Measurements from ENCODE around the gene TAF1L.
"Not testable (repeated sequence)": the region's sequence is repeated elsewhere in the genome, so short reads cannot be mapped to it uniquely, and the experiment has no call there.

The TAF1L gene

GRCh38 chr9:32635362-32635761, at the start of gene TAF1L:
TSS of gene TAF1L (minus strand) at chr9:32635669. CDS start at chr9:32635579, 90 bp downstream.
- no peak for DNase-seq

DNA sequence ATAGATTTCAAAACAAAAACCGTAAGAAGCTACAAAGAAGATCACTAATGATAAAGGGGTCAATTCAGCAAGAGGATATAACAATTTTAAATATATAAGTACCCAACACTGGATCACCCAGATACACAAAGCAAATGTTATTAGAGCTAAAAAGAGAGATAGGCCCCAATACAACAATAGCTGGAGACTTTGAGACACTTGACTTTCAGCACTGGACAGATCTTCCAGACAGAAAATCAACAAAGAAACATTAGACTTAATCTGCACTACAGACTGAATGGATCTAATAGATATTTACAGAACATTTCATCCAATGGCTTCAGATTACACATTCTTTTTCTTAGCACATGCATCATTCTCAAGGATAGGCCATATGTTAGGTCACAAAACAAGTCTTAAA, 46.3 kb upstream of the TAF1L start:
- no peak for DNase-seq

DNA sequence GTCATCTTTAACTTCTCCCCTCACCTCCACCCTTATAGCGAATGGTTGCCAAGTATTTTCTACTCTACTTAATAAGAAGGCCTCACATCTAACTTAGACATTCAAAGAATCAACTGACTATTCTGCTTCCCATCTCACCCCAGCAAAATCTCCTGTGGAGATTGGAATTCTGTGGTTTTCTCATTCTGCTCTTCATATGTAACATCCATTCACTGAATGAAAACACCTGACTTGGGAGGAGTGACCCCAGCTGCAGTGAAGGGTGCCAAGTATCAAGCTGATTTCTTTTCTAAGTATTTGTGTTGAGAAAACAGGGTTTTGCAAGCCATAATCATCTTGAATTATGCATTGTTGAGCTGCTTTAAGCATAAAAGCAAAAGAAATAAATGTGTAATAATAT, 42.5 kb upstream of the TAF1L start:
- no peak for DNase-seq

DNA sequence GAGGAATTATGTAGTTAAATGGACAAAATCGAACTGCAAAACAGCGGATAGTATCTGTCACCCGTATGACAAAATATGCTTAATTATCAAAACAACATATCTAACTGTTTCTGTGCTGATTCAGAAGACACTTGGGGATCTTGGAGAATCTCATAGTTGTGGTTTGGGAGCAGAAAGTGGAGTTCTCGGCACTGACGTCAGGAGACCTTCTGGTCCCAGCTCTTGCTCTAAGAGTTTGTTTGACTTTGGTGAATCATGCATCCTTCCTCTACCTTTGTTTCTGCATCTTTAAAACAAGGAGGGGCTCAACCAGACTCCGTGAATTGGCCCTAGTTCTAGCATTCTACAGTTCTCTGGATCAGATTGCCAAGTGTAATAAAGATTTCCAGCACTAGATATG, 37.0 kb upstream of the TAF1L start:
- no peak for DNase-seq

GRCh38 chr9:32671333-32671732, 35.9 kb upstream of the TAF1L start:
- DNase-seq = no peak

DNA sequence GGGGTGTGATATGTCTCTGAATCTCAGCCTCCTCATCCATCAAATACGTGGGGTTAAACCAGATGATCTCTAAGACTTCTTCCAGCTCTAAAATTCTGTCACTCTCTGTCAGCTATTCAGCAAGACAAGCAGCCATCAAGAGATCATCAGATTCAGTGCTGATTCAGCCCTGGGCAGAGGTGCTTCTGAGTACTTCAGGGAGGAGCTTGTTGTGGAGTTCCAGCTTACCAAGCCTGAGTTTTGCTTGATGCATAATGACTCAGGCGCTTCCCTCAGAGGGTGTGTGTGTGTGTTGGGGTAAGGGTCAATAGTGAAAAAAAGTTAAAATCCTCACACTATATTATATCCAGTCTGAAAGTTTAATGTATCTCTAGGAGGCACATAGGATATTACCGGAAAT, 29.6 kb upstream of the TAF1L start:
- DNase-seq = no peak

GRCh38 chr9:32663741-32664140, 28.3 kb upstream of the TAF1L start:
- DNase-seq = no peak

DNA sequence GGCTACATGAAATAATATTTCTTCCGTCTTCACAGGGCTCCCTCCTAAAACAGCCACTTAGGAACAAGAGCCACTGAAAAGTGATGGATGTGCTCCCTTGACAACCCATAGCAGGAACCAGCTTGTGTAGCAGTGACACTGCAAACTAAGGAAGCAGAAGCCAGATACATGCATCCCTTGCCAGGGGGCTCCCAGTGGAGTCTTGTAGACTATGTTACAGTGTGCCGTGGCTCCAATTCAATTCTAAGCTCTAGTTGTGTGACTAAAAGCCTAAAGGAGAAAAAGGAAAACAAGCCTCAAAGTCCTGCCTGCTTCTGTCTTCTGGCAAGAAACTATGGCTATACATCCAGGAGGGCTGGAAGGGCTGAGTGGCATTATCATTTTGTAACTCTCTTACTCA, 12.2 kb upstream of the TAF1L start:
- no peak for DNase-seq

- DNase-seq = no peak
Measured at GRCh38 chr9:32644698-32645097, 9.2 kb upstream of the TAF1L start.

GRCh38 chr9:32633151-32633550, 2.3 kb downstream of the TAF1L start:
- not testable (repeated sequence) for DNase-seq

- no peak for DNase-seq
Measured at GRCh38 chr9:32631991-32632390, 3.5 kb downstream of the TAF1L start.

DNA sequence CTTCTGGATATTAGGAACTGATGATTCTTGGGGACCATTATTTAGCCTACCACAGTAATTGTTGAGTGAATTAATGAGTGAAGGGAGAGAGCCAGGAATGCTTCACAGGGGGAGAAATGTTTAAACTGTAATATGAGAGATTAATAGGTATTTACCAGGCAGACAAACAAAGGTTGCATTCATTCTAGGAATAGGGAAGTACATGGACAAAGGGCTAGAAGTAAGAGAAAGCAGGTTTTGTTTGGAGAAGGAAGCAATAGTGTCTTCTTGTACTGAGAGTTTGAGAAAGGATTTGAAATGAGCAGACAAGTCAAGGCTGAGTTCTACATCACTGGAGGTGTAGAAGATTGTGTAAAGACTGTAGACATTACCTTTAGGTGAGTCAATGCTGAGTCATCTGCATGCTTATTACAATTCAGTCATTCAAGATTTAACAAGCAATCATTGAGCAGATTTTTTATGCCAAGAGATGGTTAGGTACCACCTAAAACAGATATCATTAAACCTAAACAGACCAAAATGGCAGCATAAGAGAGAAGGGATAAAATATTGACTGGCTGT, 8.0 kb downstream of the TAF1L start:
- DNase-seq = no peak

- no peak for DNase-seq
Measured at GRCh38 chr9:32625320-32625719, 10.1 kb downstream of the TAF1L start.

GRCh38 chr9:32622948-32623347, 12.5 kb downstream of the TAF1L start:
- DNase-seq = no peak

- DNase-seq = no peak
Measured at GRCh38 chr9:32618261-32618660, 17.2 kb downstream of the TAF1L start.

GRCh38 chr9:32606811-32607210, 28.7 kb downstream of the TAF1L start:
- no peak for DNase-seq

- DNase-seq = no peak
Measured at GRCh38 chr9:32603914-32604852, 31.3 kb downstream of the TAF1L start.

DNA sequence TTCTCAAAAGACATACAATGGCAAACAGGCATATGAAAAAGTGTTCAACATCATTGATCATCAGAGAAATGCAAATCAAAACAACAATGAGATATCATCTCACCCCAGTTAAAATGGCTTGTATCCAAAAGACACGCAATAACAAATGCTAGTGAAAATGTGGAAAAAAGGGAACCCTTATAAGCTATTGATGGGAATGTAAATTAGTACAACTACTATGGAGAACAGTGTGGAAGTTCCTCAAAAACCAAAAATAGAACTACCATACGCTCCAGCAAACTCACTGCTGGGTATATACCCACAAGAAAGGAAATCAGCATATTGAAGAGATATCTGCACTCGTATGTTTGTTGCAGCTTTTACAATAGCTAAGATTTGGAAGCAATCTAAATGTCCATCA, 36.4 kb downstream of the TAF1L start:
- not testable (repeated sequence) for DNase-seq

DNA sequence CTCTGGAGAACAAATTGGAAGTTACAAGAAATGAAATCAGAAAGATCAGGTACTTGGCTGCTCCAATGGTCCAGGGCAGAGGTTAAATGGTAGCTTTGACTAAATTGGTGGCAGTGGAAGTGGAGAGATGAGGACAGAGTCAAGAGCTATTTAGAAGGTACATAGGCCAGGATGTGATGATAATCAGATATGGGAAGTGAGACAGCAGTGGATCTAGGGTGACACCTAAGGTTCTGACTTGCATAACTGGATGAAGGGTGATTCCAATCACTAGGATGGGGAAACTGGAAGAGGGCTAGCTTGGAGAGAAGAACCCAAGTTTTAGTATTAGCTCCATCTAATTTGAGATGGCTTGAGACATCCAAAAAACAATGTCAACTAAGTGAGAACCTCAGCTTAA, 38.5 kb downstream of the TAF1L start:
- no peak for DNase-seq

- no peak for DNase-seq
Measured at GRCh38 chr9:32596096-32596865, 39.2 kb downstream of the TAF1L start.

DNA sequence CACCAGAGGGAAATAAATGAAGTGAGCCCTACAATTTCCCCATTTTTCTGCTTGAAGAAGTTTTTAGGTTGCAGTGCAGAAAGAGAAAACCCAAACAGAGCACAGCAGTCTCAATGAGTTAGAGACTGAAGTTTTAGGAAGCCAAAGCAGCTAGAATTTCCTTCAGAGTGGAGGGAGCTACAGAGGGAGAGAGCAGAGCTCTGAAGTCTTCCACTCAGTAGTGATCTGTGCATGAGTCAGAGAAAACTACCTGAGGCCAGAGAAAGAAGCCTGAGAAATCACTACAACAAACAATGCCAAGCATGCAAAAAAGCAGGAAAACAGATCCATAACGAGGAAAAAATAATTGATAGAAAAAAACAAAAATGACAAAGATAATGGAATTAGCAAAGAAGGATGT, 44.6 kb downstream of the TAF1L start:
- no peak for DNase-seq

- DNase-seq = no peak
Measured at GRCh38 chr9:32590476-32590875, 45.0 kb downstream of the TAF1L start.

DNA sequence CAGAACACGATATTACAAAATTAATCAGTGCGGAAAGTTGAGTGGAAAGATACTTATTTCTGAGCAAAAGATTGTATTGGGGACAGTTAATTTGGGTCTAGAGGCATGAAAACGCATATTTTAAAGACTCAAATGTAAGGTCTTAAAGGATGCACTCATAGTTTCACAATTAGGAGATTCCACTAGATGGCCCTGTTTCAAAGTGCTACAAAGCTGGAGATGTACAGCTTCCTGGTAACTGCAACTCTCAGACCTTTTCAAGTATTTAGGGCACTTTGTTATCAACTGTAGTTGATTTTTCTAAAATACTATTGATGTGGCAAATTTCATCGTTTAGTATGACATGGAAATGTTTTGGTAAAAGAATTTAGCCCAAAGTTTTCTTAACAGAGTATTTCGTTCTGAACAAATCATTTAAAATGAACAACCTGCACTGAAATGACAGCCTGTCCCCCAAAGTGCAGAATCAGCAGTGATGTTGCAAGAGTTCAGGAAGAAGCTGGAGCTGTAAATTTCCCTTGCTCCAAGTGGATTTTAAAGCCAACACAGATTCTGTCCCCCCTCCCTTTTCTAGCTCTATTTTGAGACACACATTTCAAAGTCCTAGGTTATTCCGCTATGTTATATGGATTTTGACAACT, 46.3 kb downstream of the TAF1L start:
- DNase-seq = no peak
